ENCODE measurements around the gene EXOC3.
"Not testable (repeated sequence)": the region's sequence is repeated elsewhere in the genome, so short reads cannot be mapped to it uniquely, and the experiment has no call there.

Gene EXOC3

GRCh38 chr5:442335-443238 is at the start of gene EXOC3:
Gene EXOC3, plus strand, starts transcription at chr5:443176. Its CDS starts 3,030 bp downstream, at chr5:446206.
- peak; percentile 80 for DNase-seq

GRCh38 chr5:393846-394275 is 49.1 kb upstream of the EXOC3 start:
- no peak for DNase-seq

- no peak for DNase-seq
Observed at GRCh38 chr5:394671-395155, 48.3 kb upstream of the EXOC3 start.

- DNase-seq = no peak
Observed at GRCh38 chr5:395156-395920, 47.6 kb upstream of the EXOC3 start.

- DNase-seq = no peak
Observed at GRCh38 chr5:395921-396530, 47.0 kb upstream of the EXOC3 start.

- DNase-seq = no peak
Observed at GRCh38 chr5:396531-396961, 46.4 kb upstream of the EXOC3 start.

- not testable (repeated sequence) for DNase-seq
Observed at GRCh38 chr5:398141-398474, 44.9 kb upstream of the EXOC3 start.

GRCh38 chr5:398475-399295 is 44.3 kb upstream of the EXOC3 start:
- no peak for DNase-seq

- DNase-seq = peak; percentile 59
Observed at GRCh38 chr5:399296-400281, 43.4 kb upstream of the EXOC3 start.

- no peak for DNase-seq
Observed at GRCh38 chr5:400282-401145, 42.5 kb upstream of the EXOC3 start.

GRCh38 chr5:401146-402034 is 41.6 kb upstream of the EXOC3 start:
- DNase-seq = no peak

GRCh38 chr5:402219-402614 is 40.8 kb upstream of the EXOC3 start:
- DNase-seq = not testable (repeated sequence)

GRCh38 chr5:402615-403359 is 40.2 kb upstream of the EXOC3 start:
- peak; percentile 36 for DNase-seq

- no peak for DNase-seq
Observed at GRCh38 chr5:403995-404394, 39.0 kb upstream of the EXOC3 start.

- DNase-seq = no peak
Observed at GRCh38 chr5:404666-405241, 38.2 kb upstream of the EXOC3 start.

GRCh38 chr5:405421-405820 is 37.6 kb upstream of the EXOC3 start:
- no peak for DNase-seq

- no peak for DNase-seq
Observed at GRCh38 chr5:406041-406440, 36.9 kb upstream of the EXOC3 start.

GRCh38 chr5:407051-407450 is 35.9 kb upstream of the EXOC3 start:
- no peak for DNase-seq

All from activated naive CD4-positive, alpha-beta T cell treated with Interleukin-2 at 50 U/mL for 16 hours (primary cell).